ENCODE measurements around the gene NVL.

DNA sequence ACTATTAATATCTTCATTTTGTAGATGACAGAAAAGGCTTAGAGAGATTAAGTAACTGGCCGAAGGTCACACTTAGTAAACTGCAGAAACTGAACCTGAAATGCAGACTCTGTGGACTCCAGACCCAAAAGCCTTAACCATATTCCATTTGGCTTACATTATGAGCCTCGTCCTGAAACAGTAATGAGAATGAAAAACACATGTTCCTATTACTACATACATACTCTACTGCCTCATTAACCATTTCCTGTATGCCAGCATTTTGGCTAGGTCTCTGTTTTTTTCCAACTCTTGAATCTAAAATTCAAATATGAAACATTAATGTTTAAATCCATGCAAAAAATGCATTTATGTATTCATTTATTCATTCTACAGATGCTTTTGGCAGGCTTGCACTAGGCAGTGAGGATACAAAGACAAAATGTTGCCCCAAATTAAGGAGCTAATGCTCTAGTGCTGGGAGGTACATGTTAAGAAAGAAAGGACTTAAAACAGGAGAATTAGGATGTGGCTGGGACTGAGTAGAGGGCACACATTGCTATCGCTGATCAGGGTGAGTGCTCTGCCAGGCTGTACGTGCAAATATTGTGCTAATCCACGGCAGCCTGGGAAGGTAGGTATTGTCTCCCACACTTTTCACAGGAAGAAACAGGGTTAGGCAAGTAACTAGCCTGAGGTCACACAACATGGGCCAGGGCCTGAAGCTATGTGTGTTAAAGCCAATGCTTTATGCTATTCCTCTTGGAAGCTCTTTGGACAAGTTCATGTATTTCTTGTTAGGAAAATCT is 133.0 kb downstream of the NVL start:
- TF ChIP-seq SP1 (CRISPR knock-in tag; conservative IDR thresholded peaks at IDR 0.05) = no peak
- TF ChIP-seq, protein P1, sequence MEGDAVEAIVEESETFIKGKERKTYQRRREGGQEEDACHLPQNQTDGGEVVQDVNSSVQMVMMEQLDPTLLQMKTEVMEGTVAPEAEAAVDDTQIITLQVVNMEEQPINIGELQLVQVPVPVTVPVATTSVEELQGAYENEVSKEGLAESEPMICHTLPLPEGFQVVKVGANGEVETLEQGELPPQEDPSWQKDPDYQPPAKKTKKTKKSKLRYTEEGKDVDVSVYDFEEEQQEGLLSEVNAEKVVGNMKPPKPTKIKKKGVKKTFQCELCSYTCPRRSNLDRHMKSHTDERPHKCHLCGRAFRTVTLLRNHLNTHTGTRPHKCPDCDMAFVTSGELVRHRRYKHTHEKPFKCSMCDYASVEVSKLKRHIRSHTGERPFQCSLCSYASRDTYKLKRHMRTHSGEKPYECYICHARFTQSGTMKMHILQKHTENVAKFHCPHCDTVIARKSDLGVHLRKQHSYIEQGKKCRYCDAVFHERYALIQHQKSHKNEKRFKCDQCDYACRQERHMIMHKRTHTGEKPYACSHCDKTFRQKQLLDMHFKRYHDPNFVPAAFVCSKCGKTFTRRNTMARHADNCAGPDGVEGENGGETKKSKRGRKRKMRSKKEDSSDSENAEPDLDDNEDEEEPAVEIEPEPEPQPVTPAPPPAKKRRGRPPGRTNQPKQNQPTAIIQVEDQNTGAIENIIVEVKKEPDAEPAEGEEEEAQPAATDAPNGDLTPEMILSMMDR (IDR thresholded peaks at IDR 0.05) = no peak
- no peak for TF ChIP-seq TEAD4 (CRISPR knock-in tag; IDR thresholded peaks at IDR 0.05)
- no peak for TF ChIP-seq JUN (CRISPR knock-in tag; IDR thresholded peaks at IDR 0.05)
- TF ChIP-seq, protein P2, sequence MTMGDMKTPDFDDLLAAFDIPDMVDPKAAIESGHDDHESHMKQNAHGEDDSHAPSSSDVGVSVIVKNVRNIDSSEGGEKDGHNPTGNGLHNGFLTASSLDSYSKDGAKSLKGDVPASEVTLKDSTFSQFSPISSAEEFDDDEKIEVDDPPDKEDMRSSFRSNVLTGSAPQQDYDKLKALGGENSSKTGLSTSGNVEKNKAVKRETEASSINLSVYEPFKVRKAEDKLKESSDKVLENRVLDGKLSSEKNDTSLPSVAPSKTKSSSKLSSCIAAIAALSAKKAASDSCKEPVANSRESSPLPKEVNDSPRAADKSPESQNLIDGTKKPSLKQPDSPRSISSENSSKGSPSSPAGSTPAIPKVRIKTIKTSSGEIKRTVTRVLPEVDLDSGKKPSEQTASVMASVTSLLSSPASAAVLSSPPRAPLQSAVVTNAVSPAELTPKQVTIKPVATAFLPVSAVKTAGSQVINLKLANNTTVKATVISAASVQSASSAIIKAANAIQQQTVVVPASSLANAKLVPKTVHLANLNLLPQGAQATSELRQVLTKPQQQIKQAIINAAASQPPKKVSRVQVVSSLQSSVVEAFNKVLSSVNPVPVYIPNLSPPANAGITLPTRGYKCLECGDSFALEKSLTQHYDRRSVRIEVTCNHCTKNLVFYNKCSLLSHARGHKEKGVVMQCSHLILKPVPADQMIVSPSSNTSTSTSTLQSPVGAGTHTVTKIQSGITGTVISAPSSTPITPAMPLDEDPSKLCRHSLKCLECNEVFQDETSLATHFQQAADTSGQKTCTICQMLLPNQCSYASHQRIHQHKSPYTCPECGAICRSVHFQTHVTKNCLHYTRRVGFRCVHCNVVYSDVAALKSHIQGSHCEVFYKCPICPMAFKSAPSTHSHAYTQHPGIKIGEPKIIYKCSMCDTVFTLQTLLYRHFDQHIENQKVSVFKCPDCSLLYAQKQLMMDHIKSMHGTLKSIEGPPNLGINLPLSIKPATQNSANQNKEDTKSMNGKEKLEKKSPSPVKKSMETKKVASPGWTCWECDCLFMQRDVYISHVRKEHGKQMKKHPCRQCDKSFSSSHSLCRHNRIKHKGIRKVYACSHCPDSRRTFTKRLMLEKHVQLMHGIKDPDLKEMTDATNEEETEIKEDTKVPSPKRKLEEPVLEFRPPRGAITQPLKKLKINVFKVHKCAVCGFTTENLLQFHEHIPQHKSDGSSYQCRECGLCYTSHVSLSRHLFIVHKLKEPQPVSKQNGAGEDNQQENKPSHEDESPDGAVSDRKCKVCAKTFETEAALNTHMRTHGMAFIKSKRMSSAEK (CRISPR knock-in tag; IDR thresholded peaks at IDR 0.05; ENCODE audit: borderline replicate concordance) = no peak
- TF ChIP-seq, protein P3, sequence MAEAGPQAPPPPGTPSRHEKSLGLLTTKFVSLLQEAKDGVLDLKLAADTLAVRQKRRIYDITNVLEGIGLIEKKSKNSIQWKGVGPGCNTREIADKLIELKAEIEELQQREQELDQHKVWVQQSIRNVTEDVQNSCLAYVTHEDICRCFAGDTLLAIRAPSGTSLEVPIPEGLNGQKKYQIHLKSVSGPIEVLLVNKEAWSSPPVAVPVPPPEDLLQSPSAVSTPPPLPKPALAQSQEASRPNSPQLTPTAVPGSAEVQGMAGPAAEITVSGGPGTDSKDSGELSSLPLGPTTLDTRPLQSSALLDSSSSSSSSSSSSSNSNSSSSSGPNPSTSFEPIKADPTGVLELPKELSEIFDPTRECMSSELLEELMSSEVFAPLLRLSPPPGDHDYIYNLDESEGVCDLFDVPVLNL (CRISPR knock-in tag; IDR thresholded peaks at IDR 0.05; ENCODE audit: borderline replicate concordance, low read depth) = no peak
- TF ChIP-seq, protein P4, sequence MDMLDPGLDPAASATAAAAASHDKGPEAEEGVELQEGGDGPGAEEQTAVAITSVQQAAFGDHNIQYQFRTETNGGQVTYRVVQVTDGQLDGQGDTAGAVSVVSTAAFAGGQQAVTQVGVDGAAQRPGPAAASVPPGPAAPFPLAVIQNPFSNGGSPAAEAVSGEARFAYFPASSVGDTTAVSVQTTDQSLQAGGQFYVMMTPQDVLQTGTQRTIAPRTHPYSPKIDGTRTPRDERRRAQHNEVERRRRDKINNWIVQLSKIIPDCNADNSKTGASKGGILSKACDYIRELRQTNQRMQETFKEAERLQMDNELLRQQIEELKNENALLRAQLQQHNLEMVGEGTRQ (CRISPR knock-in tag; IDR thresholded peaks at IDR 0.05) = no peak
- TF ChIP-seq CBFB (CRISPR knock-in tag; IDR thresholded peaks at IDR 0.05; ENCODE audit: low read depth) = no peak
- TF ChIP-seq NFE2L1 (CRISPR knock-in tag; IDR thresholded peaks at IDR 0.05) = no peak
- no peak for TF ChIP-seq GRHL2 (CRISPR knock-in tag; IDR thresholded peaks at IDR 0.05; ENCODE audit: insufficient replicate concordance, severe bottlenecking)
- TF ChIP-seq, protein P5, sequence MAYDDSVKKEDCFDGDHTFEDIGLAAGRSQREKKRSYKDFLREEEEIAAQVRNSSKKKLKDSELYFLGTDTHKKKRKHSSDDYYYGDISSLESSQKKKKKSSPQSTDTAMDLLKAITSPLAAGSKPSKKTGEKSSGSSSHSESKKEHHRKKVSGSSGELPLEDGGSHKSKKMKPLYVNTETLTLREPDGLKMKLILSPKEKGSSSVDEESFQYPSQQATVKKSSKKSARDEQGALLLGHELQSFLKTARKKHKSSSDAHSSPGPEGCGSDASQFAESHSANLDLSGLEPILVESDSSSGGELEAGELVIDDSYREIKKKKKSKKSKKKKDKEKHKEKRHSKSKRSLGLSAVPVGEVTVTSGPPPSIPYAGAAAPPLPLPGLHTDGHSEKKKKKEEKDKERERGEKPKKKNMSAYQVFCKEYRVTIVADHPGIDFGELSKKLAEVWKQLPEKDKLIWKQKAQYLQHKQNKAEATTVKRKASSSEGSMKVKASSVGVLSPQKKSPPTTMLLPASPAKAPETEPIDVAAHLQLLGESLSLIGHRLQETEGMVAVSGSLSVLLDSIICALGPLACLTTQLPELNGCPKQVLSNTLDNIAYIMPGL (CRISPR knock-in tag; IDR thresholded peaks at IDR 0.05) = no peak
- TF ChIP-seq, protein P6, sequence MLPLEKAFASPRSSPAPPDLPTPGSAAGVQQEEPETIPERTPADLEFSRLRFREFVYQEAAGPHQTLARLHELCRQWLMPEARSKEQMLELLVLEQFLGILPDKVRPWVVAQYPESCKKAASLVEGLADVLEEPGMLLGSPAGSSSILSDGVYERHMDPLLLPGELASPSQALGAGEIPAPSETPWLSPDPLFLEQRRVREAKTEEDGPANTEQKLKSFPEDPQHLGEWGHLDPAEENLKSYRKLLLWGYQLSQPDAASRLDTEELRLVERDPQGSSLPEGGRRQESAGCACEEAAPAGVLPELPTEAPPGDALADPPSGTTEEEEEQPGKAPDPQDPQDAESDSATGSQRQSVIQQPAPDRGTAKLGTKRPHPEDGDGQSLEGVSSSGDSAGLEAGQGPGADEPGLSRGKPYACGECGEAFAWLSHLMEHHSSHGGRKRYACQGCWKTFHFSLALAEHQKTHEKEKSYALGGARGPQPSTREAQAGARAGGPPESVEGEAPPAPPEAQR (CRISPR knock-in tag; IDR thresholded peaks at IDR 0.05) = no peak

Data from WTC11 (cell line).